Epithelial cell of proximal tubule (primary cell): ENCODE measurements around the gene KLHL20. TPM values are rescaled to one million over a fixed set of nuclear protein-coding genes. Genes with fewer than 3 reads are reported as not detected.
"Not testable (repeated sequence)": the region's sequence is repeated elsewhere in the genome, so short reads cannot be mapped to it uniquely, and the experiment has no call there.

Experiments
- DNase-seq: peaks from one replicate; pipeline ENCODE4 v3.0.0-alpha.2; 2011; ENCODE audit warnings: low read depth
- H3K4me3 ChIP-seq: 2 replicates; pipeline ENCODE4 v1.5.1; 2011; ENCODE audit warnings: low read depth, mild to moderate bottlenecking, low read length
- total RNA-seq: library from RNA; depleted of rRNA; stranded (reverse); fragments of >200 nt; gene quantifications from 2 replicates; pipeline ENCODE4 v1.2.3, GENCODE V29; 2015
- TF ChIP-seq, protein P1 (sequence below): conservative IDR thresholded peaks from 2 replicates; pipeline ENCODE4 v1.5.1; 2012; ENCODE audit warnings: low read depth, mild to moderate bottlenecking, low read length

KLHL20 gene
- total RNA-seq, 1 donor from 2014 or later = 8.2 TPM

DNA sequence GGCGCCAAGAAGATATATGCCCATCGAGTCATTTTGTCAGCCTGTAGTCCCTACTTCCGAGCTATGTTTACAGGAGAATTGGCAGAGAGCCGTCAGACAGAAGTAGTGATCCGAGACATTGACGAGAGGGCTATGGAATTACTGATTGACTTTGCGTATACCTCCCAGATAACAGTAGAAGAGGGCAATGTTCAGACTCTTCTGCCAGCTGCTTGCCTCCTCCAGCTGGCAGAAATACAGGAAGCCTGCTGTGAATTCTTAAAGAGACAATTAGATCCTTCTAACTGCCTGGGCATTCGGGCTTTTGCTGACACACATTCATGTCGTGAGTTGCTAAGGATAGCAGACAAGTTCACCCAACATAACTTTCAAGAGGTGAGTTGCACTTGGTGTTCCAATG is 19.1 kb downstream of the KLHL20 start:
- TF ChIP-seq, protein P1, sequence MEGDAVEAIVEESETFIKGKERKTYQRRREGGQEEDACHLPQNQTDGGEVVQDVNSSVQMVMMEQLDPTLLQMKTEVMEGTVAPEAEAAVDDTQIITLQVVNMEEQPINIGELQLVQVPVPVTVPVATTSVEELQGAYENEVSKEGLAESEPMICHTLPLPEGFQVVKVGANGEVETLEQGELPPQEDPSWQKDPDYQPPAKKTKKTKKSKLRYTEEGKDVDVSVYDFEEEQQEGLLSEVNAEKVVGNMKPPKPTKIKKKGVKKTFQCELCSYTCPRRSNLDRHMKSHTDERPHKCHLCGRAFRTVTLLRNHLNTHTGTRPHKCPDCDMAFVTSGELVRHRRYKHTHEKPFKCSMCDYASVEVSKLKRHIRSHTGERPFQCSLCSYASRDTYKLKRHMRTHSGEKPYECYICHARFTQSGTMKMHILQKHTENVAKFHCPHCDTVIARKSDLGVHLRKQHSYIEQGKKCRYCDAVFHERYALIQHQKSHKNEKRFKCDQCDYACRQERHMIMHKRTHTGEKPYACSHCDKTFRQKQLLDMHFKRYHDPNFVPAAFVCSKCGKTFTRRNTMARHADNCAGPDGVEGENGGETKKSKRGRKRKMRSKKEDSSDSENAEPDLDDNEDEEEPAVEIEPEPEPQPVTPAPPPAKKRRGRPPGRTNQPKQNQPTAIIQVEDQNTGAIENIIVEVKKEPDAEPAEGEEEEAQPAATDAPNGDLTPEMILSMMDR = no peak
- DNase-seq = no peak
- no peak overlapping the region for H3K4me3 ChIP-seq

DNA sequence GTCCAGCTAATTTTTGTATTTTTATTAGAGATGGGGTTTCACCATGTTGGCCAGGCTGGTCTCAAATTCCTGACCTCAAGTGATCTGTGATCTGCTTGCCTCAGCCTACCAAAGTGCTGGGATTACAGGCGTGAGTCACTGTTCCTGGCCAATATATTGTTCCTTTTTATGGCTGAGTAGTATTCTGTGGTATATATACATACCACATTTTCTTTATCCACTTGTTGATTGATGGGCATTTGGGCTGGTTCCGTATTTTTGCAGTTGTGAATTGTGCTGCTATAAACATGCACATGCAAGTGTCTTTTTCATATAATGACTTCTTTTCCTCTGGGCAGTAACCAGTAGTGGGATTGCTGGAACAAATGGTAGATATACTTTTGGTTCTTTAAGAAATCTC is 21.3 kb downstream of the KLHL20 start:
- not testable (repeated sequence) for H3K4me3 ChIP-seq, DNase-seq

DNA sequence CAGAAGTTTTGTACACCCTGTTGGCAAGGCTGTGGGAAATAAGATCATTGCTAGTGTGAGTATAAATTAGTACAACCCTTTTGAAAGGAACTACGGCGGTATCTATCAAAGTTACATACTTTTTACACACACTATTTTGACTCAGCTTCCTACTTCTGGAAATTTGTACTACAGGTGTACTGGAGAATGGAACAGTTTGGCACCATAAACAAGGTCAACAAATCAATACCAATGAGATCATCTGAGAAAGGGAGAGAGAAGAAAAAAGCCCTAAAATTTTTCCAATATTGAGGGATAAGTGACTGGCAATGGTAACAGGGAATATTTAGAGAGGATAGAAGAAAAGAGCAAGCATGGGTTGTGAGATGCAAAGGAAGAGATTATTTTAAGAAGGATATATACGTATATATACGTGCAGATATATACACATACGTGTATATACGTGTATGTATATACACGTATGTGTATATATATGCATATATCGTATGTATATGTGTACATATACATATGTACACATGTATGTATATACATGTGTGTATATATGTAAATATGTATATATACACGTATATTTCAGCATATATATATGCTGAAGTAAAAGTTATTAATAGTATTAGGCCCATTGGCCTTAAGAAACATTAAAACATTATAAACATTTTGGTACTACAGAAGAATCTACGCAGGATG is 27.6 kb downstream of the KLHL20 start:
- TF ChIP-seq, protein P1 = no peak
- H3K4me3 ChIP-seq = no peak overlapping the region

DNA sequence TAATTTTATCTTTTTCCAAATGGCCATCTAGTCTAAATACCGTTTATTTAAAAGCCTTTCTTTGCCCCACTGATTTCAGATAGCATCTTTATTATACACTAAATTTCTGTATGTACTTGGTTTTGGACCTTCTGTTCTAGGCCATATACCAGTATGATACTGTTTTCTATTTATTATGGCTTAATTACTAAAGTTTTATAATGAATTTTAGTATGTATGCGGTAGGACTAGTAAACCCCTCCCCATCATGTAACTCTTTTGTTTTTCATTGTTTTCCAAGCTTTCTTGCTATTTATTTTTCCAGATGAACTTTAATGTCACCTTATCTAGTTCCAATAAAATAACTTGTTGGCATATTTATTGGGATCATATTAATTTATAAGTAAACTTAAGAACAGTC is 29.9 kb downstream of the KLHL20 start:
- TF ChIP-seq, protein P1 = no peak
- no peak for DNase-seq
- no peak overlapping the region for H3K4me3 ChIP-seq

More for the DNA sequence above, 27.6 kb downstream of the KLHL20 start:
- no peak for DNase-seq

DNA sequence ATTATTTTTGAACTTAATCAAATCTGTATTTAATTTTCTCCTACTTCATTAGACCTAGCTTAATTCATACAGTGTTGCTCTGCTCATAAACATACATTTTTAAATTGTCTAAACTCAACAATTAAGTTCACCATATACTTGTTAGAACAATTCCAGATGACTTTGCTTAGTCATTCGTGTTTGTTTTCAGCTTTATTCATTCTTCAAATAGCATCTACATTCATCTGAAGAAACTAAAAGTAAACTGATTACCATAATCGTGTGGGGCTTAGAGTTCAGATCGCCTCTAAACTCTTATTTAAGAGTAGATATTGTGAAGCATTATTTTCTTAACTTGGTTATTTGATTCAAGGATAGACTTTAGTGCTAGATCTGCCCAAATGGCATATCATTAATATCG is 34.4 kb downstream of the KLHL20 start:
- DNase-seq = no peak
- no peak overlapping the region for H3K4me3 ChIP-seq
- TF ChIP-seq, protein P1 = no peak

DNA sequence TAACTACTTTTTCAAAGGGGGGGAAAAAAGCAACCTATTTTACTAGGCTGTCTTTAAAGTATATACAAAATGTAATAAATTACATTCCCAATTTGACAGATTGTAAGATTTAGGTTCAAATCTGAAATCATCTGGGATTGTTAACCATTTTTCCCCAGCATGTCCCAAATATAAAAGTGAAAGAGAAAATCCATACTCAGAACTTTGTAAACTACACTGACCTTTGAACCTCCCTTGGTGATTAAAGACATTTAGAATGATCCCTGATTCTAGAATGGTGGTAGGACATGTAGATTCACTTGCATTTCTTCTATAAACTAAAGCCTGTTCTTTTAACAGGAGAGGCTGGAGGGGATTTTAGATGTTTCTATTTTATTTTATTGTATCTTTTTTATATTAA is 39.0 kb downstream of the KLHL20 start:
- DNase-seq = no peak
- H3K4me3 ChIP-seq = no peak overlapping the region
- TF ChIP-seq, protein P1 = no peak

DNA sequence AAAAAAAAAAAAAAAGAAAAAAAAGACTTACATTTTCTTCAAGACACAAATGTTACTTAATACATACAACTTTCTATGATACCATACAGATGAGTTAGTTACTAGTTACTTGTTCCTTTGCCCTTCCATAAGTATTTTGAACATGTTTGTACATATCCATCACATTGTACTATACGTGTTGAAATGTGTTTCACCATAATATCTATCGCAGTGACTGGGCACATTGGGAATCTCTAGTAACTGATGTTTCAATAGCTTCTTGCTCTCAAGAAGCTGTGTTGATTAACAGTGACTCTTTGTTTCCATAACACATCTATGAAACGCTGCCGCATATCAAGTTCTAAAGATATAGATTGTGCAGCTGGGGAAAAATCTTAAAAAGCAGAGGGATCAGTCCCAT is 42.9 kb downstream of the KLHL20 start:
- DNase-seq = no peak
- TF ChIP-seq, protein P1 = no peak
- no peak overlapping the region for H3K4me3 ChIP-seq
